GM23338 (cell line): ENCODE measurements around the gene SRGAP3. TPM values are rescaled to one million over a fixed set of nuclear protein-coding genes. Genes with fewer than 3 reads are reported as not detected.

ENCODE experiments used
- ATAC-seq: fragments of 200-7000 bp; cut with Tn5 transposase; 3 replicates; pipeline ENCODE4 v1.9.1; 2020
- DNase-seq: peaks from one replicate; pipeline ENCODE4 v3.0.0-alpha.2; 2015; ENCODE audit warnings: low spot score
- H2AFZ ChIP-seq: fragments of 200-600 bp; sonication (generic); 2 replicates; pipeline ENCODE4 v1.8.0; 2016; ENCODE audit warnings: antibody characterized with exemption, mild to moderate bottlenecking, moderate library complexity
- H3F3A ChIP-seq: fragments of 200-600 bp; sonication (generic); replicated peaks from 2 replicates; pipeline ENCODE4 v1.8.0; 2017; ENCODE audit warnings: antibody characterized with exemption, mixed run types, low read depth
- H3K27ac ChIP-seq: fragments of 200-600 bp; sonication (generic); 2 replicates; pipeline ENCODE4 v1.6.1; 2016; ENCODE audit warnings: low read depth
- H3K27me3 ChIP-seq: fragments of 200-600 bp; sonication (generic); 2 replicates; pipeline ENCODE4 v1.8.0; 2016; ENCODE audit warnings: mild to moderate bottlenecking, mixed run types, moderate library complexity; ENCODE audit not compliant: insufficient read depth
- H3K36me3 ChIP-seq: fragments of 200-600 bp; sonication (generic); 2 replicates; pipeline ENCODE4 v1.8.0; 2016; ENCODE audit warnings: mild to moderate bottlenecking; ENCODE audit not compliant: insufficient read depth
- H3K4me1 ChIP-seq: fragments of 200-600 bp; sonication (generic); 2 replicates; pipeline ENCODE4 v1.8.0; 2016; ENCODE audit warnings: mild to moderate bottlenecking, moderate library complexity; ENCODE audit not compliant: insufficient read depth
- H3K4me2 ChIP-seq: fragments of 200-600 bp; sonication (generic); 2 replicates; pipeline ENCODE4 v1.7.1; 2017; ENCODE audit warnings: mixed run types
- H3K4me3 ChIP-seq: fragments of 200-600 bp; sonication (generic); 2 replicates; pipeline ENCODE4 v1.6.1; 2016; ENCODE audit warnings: mixed run types
- H3K79me2 ChIP-seq: fragments of 200-600 bp; sonication (generic); replicated peaks from 2 replicates; pipeline ENCODE4 v1.8.0; 2017; ENCODE audit warnings: mild to moderate bottlenecking; ENCODE audit not compliant: insufficient read depth
- H3K9me2 ChIP-seq: fragments of 200-600 bp; sonication (generic); 2 replicates; pipeline ENCODE4 v1.8.0; 2017; ENCODE audit not compliant: insufficient read depth
- H4K20me1 ChIP-seq: fragments of 200-600 bp; sonication (generic); replicated peaks from 2 replicates; pipeline ENCODE4 v1.8.0; 2017; ENCODE audit warnings: mild to moderate bottlenecking; ENCODE audit not compliant: insufficient read depth
- H3K27ac Mint-ChIP-seq: 2 replicates; pipeline ENCODE4 v1.8.0; 2020; ENCODE audit warnings: inconsistent platforms, mild to moderate bottlenecking, moderate library complexity, mixed read lengths
- H3K27me3 Mint-ChIP-seq: 3 replicates; pipeline ENCODE4 v1.8.0; 2022; ENCODE audit warnings: low read depth, mild to moderate bottlenecking, moderate library complexity, mixed read lengths, inconsistent platforms; ENCODE audit not compliant: insufficient read depth, poor library complexity
- H3K36me3 Mint-ChIP-seq: 3 replicates; pipeline ENCODE4 v1.8.0; 2021; ENCODE audit warnings: low read depth, mild to moderate bottlenecking, inconsistent platforms, moderate library complexity, mixed read lengths
- H3K4me1 Mint-ChIP-seq: 3 replicates; pipeline ENCODE4 v1.8.0; 2020; ENCODE audit warnings: mild to moderate bottlenecking, inconsistent platforms, mixed read lengths
- H3K4me3 Mint-ChIP-seq: 3 replicates; pipeline ENCODE4 v1.8.0; 2021; ENCODE audit warnings: moderate library complexity, mild to moderate bottlenecking, inconsistent platforms, mixed read lengths
- H3K9me3 Mint-ChIP-seq: 3 replicates; pipeline ENCODE4 v1.8.0; 2020; ENCODE audit warnings: moderate library complexity, mild to moderate bottlenecking, inconsistent platforms, mixed read lengths
- CREB1 ChIP-seq: fragments of 250-450 bp; sonication (Bioruptor Pico); IDR thresholded peaks from 2 replicates; pipeline ENCODE4 v1.5.0; 2020; ENCODE audit warnings: low read depth, mild to moderate bottlenecking, moderate library complexity
- EZH2 ChIP-seq: fragments of 200-600 bp; sonication (generic); IDR thresholded peaks from one replicate; pipeline ENCODE4 v1.8.0; 2017; ENCODE audit warnings: antibody characterized with exemption, mild to moderate bottlenecking, low read depth; ENCODE audit not compliant: unreplicated experiment
- EZH2phosphoT487 ChIP-seq: fragments of 200-600 bp; sonication (generic); IDR thresholded peaks from one replicate; pipeline ENCODE4 v1.8.1; 2018; ENCODE audit warnings: antibody characterized with exemption; ENCODE audit not compliant: unreplicated experiment
- JUNB ChIP-seq: IDR thresholded peaks from one replicate; pipeline ENCODE4 v1.6.1; 2016; ENCODE audit warnings: antibody characterized with exemption; ENCODE audit not compliant: unreplicated experiment
- NANOG ChIP-seq: IDR thresholded peaks from 2 replicates; pipeline ENCODE4 v1.6.1; 2016; ENCODE audit warnings: antibody characterized with exemption, borderline replicate concordance
- POLR2AphosphoS5 ChIP-seq: IDR thresholded peaks from 2 replicates; pipeline ENCODE4 v1.6.1; 2016; ENCODE audit warnings: antibody characterized with exemption, low read depth
- STAT1 ChIP-seq: IDR thresholded peaks from one replicate; pipeline ENCODE4 v1.6.1; 2016; ENCODE audit warnings: antibody characterized with exemption; ENCODE audit not compliant: unreplicated experiment
- ZNF114 ChIP-seq: fragments of 250-450 bp; sonication (Bioruptor Pico); IDR thresholded peaks from 2 replicates; pipeline ENCODE4 v1.5.0; 2020; ENCODE audit warnings: mild to moderate bottlenecking, moderate library complexity
- ZNF331 ChIP-seq: fragments of 250-450 bp; sonication (Bioruptor Pico); IDR thresholded peaks from 2 replicates; pipeline ENCODE4 v1.5.0; 2020; ENCODE audit warnings: low read depth, mild to moderate bottlenecking, moderate library complexity
- polyA plus RNA-seq: library from polyadenylated mRNA; unstranded; fragments of >200 nt; fragmentation: Nextera tagmentation; extraction: Ambion mirVana; gene quantifications from 2 replicates; pipeline ENCODE4 v1.2.1, GENCODE V29; 2016
- total RNA-seq: library from RNA; depleted of rRNA; stranded (reverse); fragments of >200 nt; shearing (Covaris generic); gene quantifications from 2 replicates; pipeline ENCODE4 v1.2.3, GENCODE V29; 2014
- TF ChIP-seq, protein P1 (sequence below): IDR thresholded peaks from one replicate; pipeline ENCODE4 v1.6.1; 2018; ENCODE audit warnings: antibody characterized with exemption; ENCODE audit not compliant: unreplicated experiment
- TF ChIP-seq, protein P2 (sequence below), 2 experiments: fragments of 200-600 bp in 1 of 2; sonication (generic) in 1 of 2; conservative IDR thresholded peaks; 2 replicates each; pipeline versions ENCODE4 v1.5.1 to v1.6.1; 2016 to 2017; ENCODE audit warnings: antibody characterized with exemption in 2 of 2, low read depth in 2 of 2, mild to moderate bottlenecking in 2 of 2, moderate library complexity in 1 of 2
- TF ChIP-seq, protein P3 (sequence below): fragments of 250-450 bp; sonication (Bioruptor Pico); IDR thresholded peaks from 2 replicates; pipeline ENCODE4 v1.5.0; 2020; ENCODE audit warnings: mild to moderate bottlenecking, moderate library complexity

The SRGAP3 gene
- total and polyA plus RNA-seq, 2 experiments from 2014 or later, result 6.4 to 9.4 TPM

DNA sequence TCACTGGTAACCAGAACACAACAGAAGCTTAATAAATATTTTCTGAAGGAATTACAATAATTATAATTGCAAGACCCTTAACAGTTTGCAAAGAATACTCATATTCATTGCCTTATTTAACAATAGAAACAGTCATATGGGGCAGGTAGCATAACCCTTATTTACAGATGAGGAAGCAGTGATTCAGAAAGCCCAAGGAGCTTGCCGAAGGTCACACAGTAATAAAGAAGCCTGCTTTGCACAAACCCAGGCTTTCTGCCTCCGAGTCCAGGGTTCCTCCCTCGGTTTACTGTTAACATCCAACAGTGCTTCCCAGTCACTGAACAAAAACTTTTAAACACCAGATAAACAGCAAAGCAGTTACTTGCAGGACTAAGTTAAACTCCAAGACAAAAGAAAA lies 35.3 kb downstream of the SRGAP3 start:
- Mint-ChIP-seq H3K4me1 (no peaks in the 10 kb centered on the region; the same call in 2 of the 3 replicates), H3K4me3 (no peak overlapping the region), H3K36me3 (no peaks in the 10 kb centered on the region), H3K9me3 (no peaks in the 10 kb centered on the region), H3K27me3 (no peaks in the 10 kb centered on the region), H3K27ac (no peak overlapping the region)
- H4K20me1 ChIP-seq, result no peaks in the 10 kb centered on the region
- TF ChIP-seq CREB1 (CRISPR knock-in tag) (no peak), ZNF114 (no peak), POLR2AphosphoS5 (no peak), STAT1 (no peak), EZH2 (no peak), EZH2phosphoT487 (no peak), ZNF331 (CRISPR knock-in tag) (no peak), NANOG (no peak)
- TF ChIP-seq, protein P1, sequence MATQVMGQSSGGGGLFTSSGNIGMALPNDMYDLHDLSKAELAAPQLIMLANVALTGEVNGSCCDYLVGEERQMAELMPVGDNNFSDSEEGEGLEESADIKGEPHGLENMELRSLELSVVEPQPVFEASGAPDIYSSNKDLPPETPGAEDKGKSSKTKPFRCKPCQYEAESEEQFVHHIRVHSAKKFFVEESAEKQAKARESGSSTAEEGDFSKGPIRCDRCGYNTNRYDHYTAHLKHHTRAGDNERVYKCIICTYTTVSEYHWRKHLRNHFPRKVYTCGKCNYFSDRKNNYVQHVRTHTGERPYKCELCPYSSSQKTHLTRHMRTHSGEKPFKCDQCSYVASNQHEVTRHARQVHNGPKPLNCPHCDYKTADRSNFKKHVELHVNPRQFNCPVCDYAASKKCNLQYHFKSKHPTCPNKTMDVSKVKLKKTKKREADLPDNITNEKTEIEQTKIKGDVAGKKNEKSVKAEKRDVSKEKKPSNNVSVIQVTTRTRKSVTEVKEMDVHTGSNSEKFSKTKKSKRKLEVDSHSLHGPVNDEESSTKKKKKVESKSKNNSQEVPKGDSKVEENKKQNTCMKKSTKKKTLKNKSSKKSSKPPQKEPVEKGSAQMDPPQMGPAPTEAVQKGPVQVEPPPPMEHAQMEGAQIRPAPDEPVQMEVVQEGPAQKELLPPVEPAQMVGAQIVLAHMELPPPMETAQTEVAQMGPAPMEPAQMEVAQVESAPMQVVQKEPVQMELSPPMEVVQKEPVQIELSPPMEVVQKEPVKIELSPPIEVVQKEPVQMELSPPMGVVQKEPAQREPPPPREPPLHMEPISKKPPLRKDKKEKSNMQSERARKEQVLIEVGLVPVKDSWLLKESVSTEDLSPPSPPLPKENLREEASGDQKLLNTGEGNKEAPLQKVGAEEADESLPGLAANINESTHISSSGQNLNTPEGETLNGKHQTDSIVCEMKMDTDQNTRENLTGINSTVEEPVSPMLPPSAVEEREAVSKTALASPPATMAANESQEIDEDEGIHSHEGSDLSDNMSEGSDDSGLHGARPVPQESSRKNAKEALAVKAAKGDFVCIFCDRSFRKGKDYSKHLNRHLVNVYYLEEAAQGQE, result no peak
- TF ChIP-seq, protein P2, sequence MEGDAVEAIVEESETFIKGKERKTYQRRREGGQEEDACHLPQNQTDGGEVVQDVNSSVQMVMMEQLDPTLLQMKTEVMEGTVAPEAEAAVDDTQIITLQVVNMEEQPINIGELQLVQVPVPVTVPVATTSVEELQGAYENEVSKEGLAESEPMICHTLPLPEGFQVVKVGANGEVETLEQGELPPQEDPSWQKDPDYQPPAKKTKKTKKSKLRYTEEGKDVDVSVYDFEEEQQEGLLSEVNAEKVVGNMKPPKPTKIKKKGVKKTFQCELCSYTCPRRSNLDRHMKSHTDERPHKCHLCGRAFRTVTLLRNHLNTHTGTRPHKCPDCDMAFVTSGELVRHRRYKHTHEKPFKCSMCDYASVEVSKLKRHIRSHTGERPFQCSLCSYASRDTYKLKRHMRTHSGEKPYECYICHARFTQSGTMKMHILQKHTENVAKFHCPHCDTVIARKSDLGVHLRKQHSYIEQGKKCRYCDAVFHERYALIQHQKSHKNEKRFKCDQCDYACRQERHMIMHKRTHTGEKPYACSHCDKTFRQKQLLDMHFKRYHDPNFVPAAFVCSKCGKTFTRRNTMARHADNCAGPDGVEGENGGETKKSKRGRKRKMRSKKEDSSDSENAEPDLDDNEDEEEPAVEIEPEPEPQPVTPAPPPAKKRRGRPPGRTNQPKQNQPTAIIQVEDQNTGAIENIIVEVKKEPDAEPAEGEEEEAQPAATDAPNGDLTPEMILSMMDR (conservative IDR thresholded peaks at IDR 0.05; ENCODE audit: low read depth in 2 of 2), result no peak
- H3K27ac ChIP-seq, result no peak overlapping the region
- ATAC-seq (no peak), DNase-seq (no peak)
- H2AFZ ChIP-seq, result no peak overlapping the region
- H3K79me2 ChIP-seq, result no peaks in the 10 kb centered on the region
- H3K27me3 ChIP-seq, result no peaks in the 10 kb centered on the region
- no peak overlapping the region for H3K4me2 ChIP-seq
- H3K36me3 ChIP-seq, result no peaks in the 10 kb centered on the region
- no peaks in the 10 kb centered on the region for H3K9me2 ChIP-seq
- no peaks in the 10 kb centered on the region for H3F3A ChIP-seq
- H3K4me1 ChIP-seq, result no peaks in the 10 kb centered on the region
- no peak overlapping the region for H3K4me3 ChIP-seq

DNA sequence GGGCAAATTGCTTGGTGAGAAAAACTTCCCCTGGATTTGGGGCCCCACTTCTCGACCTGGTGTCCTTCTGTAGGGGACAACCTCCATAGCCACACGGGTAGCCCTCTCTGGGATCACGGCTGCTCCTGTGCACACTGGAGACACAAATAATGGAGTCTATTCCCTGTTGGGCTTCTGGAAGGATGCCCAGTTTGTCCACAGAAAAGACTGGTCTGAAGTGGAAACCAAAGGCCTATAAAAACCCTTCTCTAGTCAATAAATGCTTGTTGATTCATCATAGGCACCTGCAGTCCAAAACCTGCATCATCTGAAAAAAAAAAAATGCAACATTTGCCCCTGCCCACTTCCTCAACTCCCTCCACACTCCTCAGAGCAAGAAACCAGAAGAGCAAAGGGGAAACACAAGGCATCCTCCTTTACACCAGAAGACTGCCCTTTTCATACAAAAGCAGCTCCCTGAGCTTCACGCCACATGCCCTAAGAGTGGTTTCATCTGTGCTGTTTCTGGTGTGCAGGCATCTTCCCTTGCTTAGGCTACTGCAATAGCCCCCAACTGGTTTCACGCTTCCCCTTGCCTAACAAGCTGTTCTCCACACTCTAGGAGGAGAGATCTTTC lies 36.3 kb downstream of the SRGAP3 start:
- H3K9me2 ChIP-seq, result 0 out of 2 replicates have a peak, but pooled peaks cover 3% of the 10 kb centered on the region
- H3F3A ChIP-seq, result no peaks in the 10 kb centered on the region
- no peaks in the 10 kb centered on the region for H4K20me1 ChIP-seq
- H3K4me1 Mint-ChIP-seq, result no peaks in the 10 kb centered on the region; the same call in 2 of the 3 replicates
- no peak overlapping the region for H3K27ac ChIP-seq
- no peak overlapping the region for H3K4me3 ChIP-seq
- H3K27ac Mint-ChIP-seq, result no peak overlapping the region
- H3K79me2 ChIP-seq, result no peaks in the 10 kb centered on the region
- H3K4me3 Mint-ChIP-seq, result no peak overlapping the region
- no peaks in the 10 kb centered on the region for H3K36me3 ChIP-seq
- no peak for DNase-seq
- H3K9me3 Mint-ChIP-seq, result no peaks in the 10 kb centered on the region
- H3K4me2 ChIP-seq, result no peak overlapping the region
- H3K4me1 ChIP-seq, result no peaks in the 10 kb centered on the region
- no peaks in the 10 kb centered on the region for H3K36me3 Mint-ChIP-seq
- no peaks in the 10 kb centered on the region for H3K27me3 Mint-ChIP-seq
- ATAC-seq, result no peak
- H2AFZ ChIP-seq, result no peak overlapping the region
- no peaks in the 10 kb centered on the region for H3K27me3 ChIP-seq
- TF ChIP-seq POLR2AphosphoS5, result no peak
- no peak for TF ChIP-seq JUNB
- TF ChIP-seq, protein P3, sequence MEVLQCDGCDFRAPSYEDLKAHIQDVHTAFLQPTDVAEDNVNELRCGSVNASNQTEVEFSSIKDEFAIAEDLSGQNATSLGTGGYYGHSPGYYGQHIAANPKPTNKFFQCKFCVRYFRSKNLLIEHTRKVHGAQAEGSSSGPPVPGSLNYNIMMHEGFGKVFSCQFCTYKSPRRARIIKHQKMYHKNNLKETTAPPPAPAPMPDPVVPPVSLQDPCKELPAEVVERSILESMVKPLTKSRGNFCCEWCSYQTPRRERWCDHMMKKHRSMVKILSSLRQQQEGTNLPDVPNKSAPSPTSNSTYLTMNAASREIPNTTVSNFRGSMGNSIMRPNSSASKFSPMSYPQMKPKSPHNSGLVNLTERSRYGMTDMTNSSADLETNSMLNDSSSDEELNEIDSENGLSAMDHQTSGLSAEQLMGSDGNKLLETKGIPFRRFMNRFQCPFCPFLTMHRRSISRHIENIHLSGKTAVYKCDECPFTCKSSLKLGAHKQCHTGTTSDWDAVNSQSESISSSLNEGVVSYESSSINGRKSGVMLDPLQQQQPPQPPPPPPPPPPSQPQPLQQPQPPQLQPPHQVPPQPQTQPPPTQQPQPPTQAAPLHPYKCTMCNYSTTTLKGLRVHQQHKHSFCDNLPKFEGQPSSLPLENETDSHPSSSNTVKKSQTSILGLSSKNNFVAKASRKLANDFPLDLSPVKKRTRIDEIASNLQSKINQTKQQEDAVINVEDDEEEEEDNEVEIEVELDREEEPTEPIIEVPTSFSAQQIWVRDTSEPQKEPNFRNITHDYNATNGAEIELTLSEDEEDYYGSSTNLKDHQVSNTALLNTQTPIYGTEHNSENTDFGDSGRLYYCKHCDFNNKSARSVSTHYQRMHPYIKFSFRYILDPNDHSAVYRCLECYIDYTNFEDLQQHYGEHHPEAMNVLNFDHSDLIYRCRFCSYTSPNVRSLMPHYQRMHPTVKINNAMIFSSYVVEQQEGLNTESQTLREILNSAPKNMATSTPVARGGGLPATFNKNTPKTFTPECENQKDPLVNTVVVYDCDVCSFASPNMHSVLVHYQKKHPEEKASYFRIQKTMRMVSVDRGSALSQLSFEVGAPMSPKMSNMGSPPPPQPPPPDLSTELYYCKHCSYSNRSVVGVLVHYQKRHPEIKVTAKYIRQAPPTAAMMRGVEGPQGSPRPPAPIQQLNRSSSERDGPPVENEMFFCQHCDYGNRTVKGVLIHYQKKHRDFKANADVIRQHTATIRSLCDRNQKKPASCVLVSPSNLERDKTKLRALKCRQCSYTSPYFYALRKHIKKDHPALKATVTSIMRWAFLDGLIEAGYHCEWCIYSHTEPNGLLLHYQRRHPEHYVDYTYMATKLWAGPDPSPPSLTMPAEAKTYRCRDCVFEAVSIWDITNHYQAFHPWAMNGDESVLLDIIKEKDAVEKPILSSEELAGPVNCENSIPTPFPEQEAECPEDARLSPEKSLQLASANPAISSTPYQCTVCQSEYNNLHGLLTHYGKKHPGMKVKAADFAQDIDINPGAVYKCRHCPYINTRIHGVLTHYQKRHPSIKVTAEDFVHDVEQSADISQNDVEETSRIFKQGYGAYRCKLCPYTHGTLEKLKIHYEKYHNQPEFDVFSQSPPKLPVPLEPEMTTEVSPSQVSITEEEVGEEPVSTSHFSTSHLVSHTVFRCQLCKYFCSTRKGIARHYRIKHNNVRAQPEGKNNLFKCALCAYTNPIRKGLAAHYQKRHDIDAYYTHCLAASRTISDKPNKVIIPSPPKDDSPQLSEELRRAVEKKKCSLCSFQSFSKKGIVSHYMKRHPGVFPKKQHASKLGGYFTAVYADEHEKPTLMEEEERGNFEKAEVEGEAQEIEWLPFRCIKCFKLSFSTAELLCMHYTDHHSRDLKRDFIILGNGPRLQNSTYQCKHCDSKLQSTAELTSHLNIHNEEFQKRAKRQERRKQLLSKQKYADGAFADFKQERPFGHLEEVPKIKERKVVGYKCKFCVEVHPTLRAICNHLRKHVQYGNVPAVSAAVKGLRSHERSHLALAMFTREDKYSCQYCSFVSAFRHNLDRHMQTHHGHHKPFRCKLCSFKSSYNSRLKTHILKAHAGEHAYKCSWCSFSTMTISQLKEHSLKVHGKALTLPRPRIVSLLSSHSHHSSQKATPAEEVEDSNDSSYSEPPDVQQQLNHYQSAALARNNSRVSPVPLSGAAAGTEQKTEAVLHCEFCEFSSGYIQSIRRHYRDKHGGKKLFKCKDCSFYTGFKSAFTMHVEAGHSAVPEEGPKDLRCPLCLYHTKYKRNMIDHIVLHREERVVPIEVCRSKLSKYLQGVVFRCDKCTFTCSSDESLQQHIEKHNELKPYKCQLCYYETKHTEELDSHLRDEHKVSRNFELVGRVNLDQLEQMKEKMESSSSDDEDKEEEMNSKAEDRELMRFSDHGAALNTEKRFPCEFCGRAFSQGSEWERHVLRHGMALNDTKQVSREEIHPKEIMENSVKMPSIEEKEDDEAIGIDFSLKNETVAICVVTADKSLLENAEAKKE (CRISPR knock-in tag), result no peak
